ENCODE results near the gene GOLGA1. TPM values are rescaled to one million over a fixed set of nuclear protein-coding genes. Genes with fewer than 3 reads are reported as not detected.

GOLGA1 gene
- total RNA-seq, 6 donors from 2014 or later: 15.5 to 53.4 (median 19.8) TPM

- H3K36me3 ChIP-seq: peaks cover 15 to 38% (median 33%) of the 10 kb centered on the region in 4 donors
- no peaks in the 10 kb centered on the region for H3K27me3 ChIP-seq
- peaks cover 15 to 30% (median 20%) of the 10 kb centered on the region in 4 donors for H3K4me1 ChIP-seq
- ATAC-seq (ENCODE audit: low FRiP score in 2 of 2) (no peak), DNase-seq (no peak)
- H3K27ac ChIP-seq: no peak overlapping the region
- H3K4me3 ChIP-seq: no peak overlapping the region
- H3K9me3 ChIP-seq: no peaks in the 10 kb centered on the region
- TF ChIP-seq CTCF (IDR thresholded peaks at IDR 0.05) (no peak), POLR2A (IDR thresholded peaks at IDR 0.05) (no peak), POLR2AphosphoS5 (IDR thresholded peaks at IDR 0.05) (no peak), EP300 (IDR thresholded peaks at IDR 0.05) (no peak)
- 60 to 69% methylated on average over 7 of the region's 7 CpGs for WGBS, 2 donors
These were observed 86.1 kb downstream of the GOLGA1 start for GRCh38 chr9:124854822-124855221.

- no peak for ATAC-seq (ENCODE audit: low FRiP score in 2 of 2)
- peak in 1 of 2 donors; percentile 51 for DNase-seq
- Histone ChIP-seq H3K27me3 (no peaks in the 10 kb centered on the region), H3K36me3 (peaks cover 9 to 31% (median 28%) of the 10 kb centered on the region in 4 donors), H3K27ac (peak overlapping the region in 1 of 4 donors; percentile 52), H3K9me3 (no peaks in the 10 kb centered on the region), H3K4me1 (peaks cover 11 to 23% (median 15%) of the 10 kb centered on the region in 4 donors), H3K4me3 (peak overlapping the region in 1 of 4 donors; percentile 54)
- TF ChIP-seq EP300 (IDR thresholded peaks at IDR 0.05) (no peak), POLR2AphosphoS5 (IDR thresholded peaks at IDR 0.05) (no peak), CTCF (IDR thresholded peaks at IDR 0.05) (no peak), POLR2A (IDR thresholded peaks at IDR 0.05) (no peak)
- 90 to 92% methylated on average over 8 of the region's 8 CpGs for WGBS, 2 donors
These were observed 86.7 kb downstream of the GOLGA1 start for GRCh38 chr9:124854161-124854560.

- no peaks in the 10 kb centered on the region for H3K27me3 ChIP-seq
- H3K36me3 ChIP-seq: peaks cover 8 to 26% (median 23%) of the 10 kb centered on the region in 4 donors
- H3K27ac ChIP-seq: peak overlapping the region in 2 of 4 donors; percentile 46 to 52
- H3K4me1 ChIP-seq: peaks cover 11 to 18% (median 15%) of the 10 kb centered on the region in 4 donors
- no peaks in the 10 kb centered on the region for H3K9me3 ChIP-seq
- peak overlapping the region in 3 of 4 donors; percentile 35 to 54 (median 48) for H3K4me3 ChIP-seq
- 67 to 71% methylated on average over 4 to 10 of the region's 11 CpGs for WGBS, 2 donors
- no peak for DNase-seq
- TF ChIP-seq POLR2AphosphoS5 (IDR thresholded peaks at IDR 0.05) (no peak), POLR2A (IDR thresholded peaks at IDR 0.05) (no peak), EP300 (IDR thresholded peaks at IDR 0.05) (no peak), CTCF (IDR thresholded peaks at IDR 0.05) (no peak)
- peak; percentile 3 to 36 for ATAC-seq (ENCODE audit: low FRiP score in 2 of 2)
These were observed 87.2 kb downstream of the GOLGA1 start for GRCh38 chr9:124853605-124854143.

- ATAC-seq (ENCODE audit: low FRiP score in 2 of 2): peak; percentile 90 to 96
- Histone ChIP-seq H3K9me3 (no peaks in the 10 kb centered on the region), H3K27ac (peak within 1 kb of the TSS in 3 of 4 donors; percentile 14 to 52 (median 46)), H3K27me3 (no peaks in the 10 kb centered on the region), H3K4me1 (peaks cover 11 to 17% (median 14%) of the 10 kb centered on the region in 4 donors), H3K36me3 (peaks cover 7 to 19% (median 16%) of the 10 kb centered on the region in 4 donors), H3K4me3 (peak within 1 kb of the TSS in 3 of 4 donors; percentile 35 to 54 (median 48))
- TF ChIP-seq EP300 (IDR thresholded peaks at IDR 0.05) (no peak), CTCF (IDR thresholded peaks at IDR 0.05) (peak; percentile 97 to 100 (median 100)), POLR2A (IDR thresholded peaks at IDR 0.05) (peak in 1 of 4 donors; percentile 6), POLR2AphosphoS5 (IDR thresholded peaks at IDR 0.05) (no peak)
- peak; percentile 76 to 96 for DNase-seq
- WGBS, 2 donors: 0 to 3% methylated on average over 19 to 26 of the region's 51 CpGs
These were observed 87.9 kb downstream of the GOLGA1 start, which contains the start of gene WDR38 for GRCh38 chr9:124852829-124853531. Gene WDR38 (plus strand): TSS chr9:124853460. CDS start chr9:124853532, 72 bp downstream.

Data from upper lobe of left lung (tissue), 6 donors.